Smooth muscle cell (in vitro differentiated cells): ENCODE data around the gene GRM4. TPM values are rescaled to one million over a fixed set of nuclear protein-coding genes. Genes with fewer than 3 reads are reported as not detected.

Source experiments
- DNase-seq: peaks from one replicate; lab custom pipeline; 2025; ENCODE audit not compliant: unreplicated experiment; lab: John Stamatoyannopoulos, UW
- H2AFZ ChIP-seq: fragments of 200-600 bp; sonication (generic); 2 replicates; pipeline ENCODE4 v1.6.0; 2016; ENCODE audit warnings: antibody characterized with exemption, low read depth, mild to moderate bottlenecking
- H3F3A ChIP-seq: fragments of 200-600 bp; sonication (generic); 2 replicates; pipeline ENCODE4 v1.6.0; 2017; ENCODE audit warnings: antibody characterized with exemption, low read depth
- H3K27ac ChIP-seq: fragments of 200-600 bp; sonication (generic); 2 replicates; pipeline ENCODE4 v1.5.1; 2016; ENCODE audit warnings: low read depth, mild to moderate bottlenecking
- H3K27me3 ChIP-seq: fragments of 200-600 bp; sonication (generic); 2 replicates; pipeline ENCODE4 v1.6.1; 2016; ENCODE audit warnings: low read depth, mild to moderate bottlenecking
- H3K36me3 ChIP-seq: fragments of 200-600 bp; sonication (generic); 2 replicates; pipeline ENCODE4 v1.5.1; 2016; ENCODE audit warnings: low read depth
- H3K4me1 ChIP-seq: fragments of 200-600 bp; sonication (generic); 2 replicates; pipeline ENCODE4 v1.5.1; 2016; ENCODE audit warnings: low read depth
- H3K4me2 ChIP-seq: fragments of 200-600 bp; sonication (generic); 2 replicates; pipeline ENCODE4 v1.6.0; 2016; ENCODE audit warnings: mild to moderate bottlenecking
- H3K4me3 ChIP-seq: fragments of 200-600 bp; sonication (generic); 2 replicates; pipeline ENCODE4 v1.5.1; 2016; ENCODE audit warnings: mild to moderate bottlenecking
- H3K79me2 ChIP-seq: fragments of 200-600 bp; sonication (generic); 2 replicates; pipeline ENCODE4 v1.6.0; 2016; ENCODE audit warnings: low read depth, mild to moderate bottlenecking
- H3K9ac ChIP-seq: fragments of 200-600 bp; sonication (generic); 2 replicates; pipeline ENCODE4 v1.6.0; 2016; ENCODE audit warnings: low read depth
- H3K9me3 ChIP-seq: fragments of 200-600 bp; sonication (generic); replicated peaks from 2 replicates; pipeline ENCODE4 v1.5.1; 2016; ENCODE audit warnings: low read depth
- H4K20me1 ChIP-seq: fragments of 200-600 bp; sonication (generic); 2 replicates; pipeline ENCODE4 v1.6.0; 2016; ENCODE audit warnings: low read depth
- WGBS: methylation state at CpG from one replicate; pipeline ENCODE4 v1.1.7; 2016; ENCODE audit warnings: low lambda C conversion rate; 5-methylcytosine and 5-hydroxymethylcytosine counted together
- polyA plus RNA-seq: library from polyadenylated mRNA; unstranded; fragments of >200 nt; fragmentation: Nextera tagmentation; extraction: Ambion mirVana; gene quantifications from 2 replicates; pipeline ENCODE4 v1.2.1, GENCODE V29; 2016
- total RNA-seq: library from RNA; depleted of rRNA; stranded (reverse); fragments of >200 nt; gene quantifications from 2 replicates; pipeline ENCODE4 v1.2.3, GENCODE V29; 2014
- TF ChIP-seq, protein P1 (sequence below): fragments of 200-600 bp; sonication (generic); IDR thresholded peaks from 2 replicates; pipeline ENCODE4 v1.5.1; 2017; ENCODE audit warnings: borderline replicate concordance, mild to moderate bottlenecking, antibody characterized with exemption; ENCODE audit not compliant: insufficient read depth, poor library complexity, severe bottlenecking

Gene GRM4
- total and polyA plus RNA-seq, 2 experiments from 2014 or later = 0.21 TPM; not detected in 1

DNA sequence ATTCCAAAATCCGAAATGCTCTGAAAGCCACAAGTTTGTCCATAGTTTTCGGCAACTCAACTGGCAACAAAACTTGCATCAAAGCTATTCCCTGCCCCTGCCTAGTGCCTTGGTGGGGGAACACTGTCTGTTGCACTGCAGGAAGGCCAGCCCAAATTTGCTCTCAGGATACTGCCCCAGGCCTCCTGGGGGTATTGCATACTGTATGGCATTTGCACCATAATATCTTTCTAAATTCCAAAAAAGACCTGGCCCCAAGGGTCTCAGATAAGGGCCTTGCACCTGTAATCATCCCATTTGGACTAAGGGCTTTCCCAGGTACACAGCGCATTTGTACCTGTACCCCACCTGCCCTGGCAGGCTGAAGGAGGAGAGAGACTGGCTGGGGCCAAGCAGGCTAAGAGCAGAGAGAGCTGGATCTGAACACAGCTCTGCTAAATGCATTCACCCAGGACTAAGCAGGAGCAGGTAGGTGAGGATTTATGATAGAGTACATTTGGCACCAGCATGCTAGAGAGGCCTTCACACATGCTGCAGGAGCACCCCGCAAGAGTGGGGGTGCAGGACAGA is 4.0 kb upstream of the GRM4 start:
- Histone ChIP-seq H2AFZ (no peak overlapping the region), H4K20me1 (no peaks in the 10 kb centered on the region), H3K9ac (no peak overlapping the region), H3K79me2 (no peaks in the 10 kb centered on the region), H3K27ac (no peak overlapping the region), H3K27me3 (peaks cover 92% of the 10 kb centered on the region), H3K36me3 (no peaks in the 10 kb centered on the region), H3K4me2 (no peak overlapping the region), H3K4me3 (no peak overlapping the region), H3K9me3 (no peaks in the 10 kb centered on the region), H3K4me1 (no peaks in the 10 kb centered on the region), H3F3A (no peaks in the 10 kb centered on the region)
- 70% methylated on average over 4 of the region's 4 CpGs for WGBS
- no peak for DNase-seq
- TF ChIP-seq, protein P1, sequence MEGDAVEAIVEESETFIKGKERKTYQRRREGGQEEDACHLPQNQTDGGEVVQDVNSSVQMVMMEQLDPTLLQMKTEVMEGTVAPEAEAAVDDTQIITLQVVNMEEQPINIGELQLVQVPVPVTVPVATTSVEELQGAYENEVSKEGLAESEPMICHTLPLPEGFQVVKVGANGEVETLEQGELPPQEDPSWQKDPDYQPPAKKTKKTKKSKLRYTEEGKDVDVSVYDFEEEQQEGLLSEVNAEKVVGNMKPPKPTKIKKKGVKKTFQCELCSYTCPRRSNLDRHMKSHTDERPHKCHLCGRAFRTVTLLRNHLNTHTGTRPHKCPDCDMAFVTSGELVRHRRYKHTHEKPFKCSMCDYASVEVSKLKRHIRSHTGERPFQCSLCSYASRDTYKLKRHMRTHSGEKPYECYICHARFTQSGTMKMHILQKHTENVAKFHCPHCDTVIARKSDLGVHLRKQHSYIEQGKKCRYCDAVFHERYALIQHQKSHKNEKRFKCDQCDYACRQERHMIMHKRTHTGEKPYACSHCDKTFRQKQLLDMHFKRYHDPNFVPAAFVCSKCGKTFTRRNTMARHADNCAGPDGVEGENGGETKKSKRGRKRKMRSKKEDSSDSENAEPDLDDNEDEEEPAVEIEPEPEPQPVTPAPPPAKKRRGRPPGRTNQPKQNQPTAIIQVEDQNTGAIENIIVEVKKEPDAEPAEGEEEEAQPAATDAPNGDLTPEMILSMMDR = no peak

DNA sequence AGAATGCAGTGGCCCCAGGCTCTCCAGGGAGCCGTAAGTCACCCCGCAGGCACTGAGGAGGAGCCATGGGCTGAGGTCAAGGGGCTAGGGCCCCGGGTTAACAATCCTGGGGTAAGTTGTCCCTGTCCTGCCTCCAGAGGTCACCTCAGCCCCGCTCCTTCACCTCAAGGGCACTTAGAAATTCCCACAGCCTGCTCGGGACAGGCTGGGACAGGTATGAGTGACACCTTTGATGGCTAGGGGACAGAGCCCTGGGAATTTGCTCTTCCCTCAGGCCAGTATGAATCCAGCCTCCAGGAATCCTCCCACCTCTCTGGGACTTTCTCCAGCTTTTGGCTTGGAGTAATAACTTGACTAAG is 3.5 kb upstream of the GRM4 start:
- H3K4me2 ChIP-seq = no peak overlapping the region
- WGBS = 25% methylated on average over 5 of the region's 5 CpGs
- H3F3A ChIP-seq = no peaks in the 10 kb centered on the region

DNA sequence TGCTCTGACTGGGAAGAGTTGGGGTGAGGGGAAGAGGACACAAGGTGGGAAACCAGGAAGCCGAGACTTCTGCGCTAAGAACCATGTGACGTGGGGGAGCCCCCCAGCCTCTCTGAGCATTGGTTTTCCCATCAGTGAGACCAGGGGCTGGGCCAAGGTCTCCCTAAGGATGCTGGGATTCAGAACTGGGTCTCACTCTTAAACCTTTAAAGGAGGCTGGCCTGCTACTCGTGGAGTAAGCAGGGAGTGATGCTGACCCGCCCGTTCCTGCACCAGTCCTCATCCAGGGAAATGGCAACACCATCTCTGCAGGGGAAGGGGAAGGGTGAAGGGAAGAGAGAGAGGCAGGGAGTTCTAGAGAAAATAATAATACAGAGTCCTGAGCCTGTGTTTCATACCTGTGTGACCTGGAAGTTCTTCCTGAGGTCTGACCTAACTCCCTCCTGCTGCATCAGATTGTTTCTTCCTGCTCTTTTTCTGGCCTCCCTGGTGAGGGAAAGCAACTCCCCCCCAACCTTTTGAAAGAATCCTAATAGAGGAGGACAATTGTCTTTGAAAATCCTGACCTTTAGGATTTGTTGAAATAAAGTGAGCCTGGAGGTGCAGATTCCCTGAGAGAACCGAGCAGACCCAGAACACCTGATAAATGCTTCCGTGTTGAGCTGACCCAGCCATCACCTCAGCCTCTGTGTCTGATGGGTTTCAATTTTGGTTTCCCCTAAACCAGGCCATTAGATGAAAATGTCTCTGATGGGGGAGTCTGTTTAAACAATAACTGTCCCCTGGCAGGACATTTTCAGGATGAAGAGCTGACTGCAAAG is 3.0 kb upstream of the GRM4 start:
- H3K4me1 ChIP-seq = peaks cover 7% of the 10 kb centered on the region
- no peaks in the 10 kb centered on the region for H4K20me1 ChIP-seq
- H3K4me3 ChIP-seq = no peak overlapping the region
- no peaks in the 10 kb centered on the region for H3K79me2 ChIP-seq
- H3K4me2 ChIP-seq = no peak overlapping the region
- no peak overlapping the region for H3K9ac ChIP-seq
- no peaks in the 10 kb centered on the region for H3K9me3 ChIP-seq
- no peak overlapping the region for H3K27ac ChIP-seq
- peaks cover 96% of the 10 kb centered on the region for H3K27me3 ChIP-seq
- 75% methylated on average over 8 of the region's 8 CpGs for WGBS
- TF ChIP-seq, protein P1 = no peak
- no peaks in the 10 kb centered on the region for H3F3A ChIP-seq
- H3K36me3 ChIP-seq = no peaks in the 10 kb centered on the region
- no peak overlapping the region for H2AFZ ChIP-seq
- no peak for DNase-seq

More for the DNA sequence above, 3.5 kb upstream of the GRM4 start:
- H3K4me3 ChIP-seq = no peak overlapping the region
- H3K4me1 ChIP-seq = peaks cover 4% of the 10 kb centered on the region
- TF ChIP-seq, protein P1 = no peak
- H4K20me1 ChIP-seq = no peaks in the 10 kb centered on the region
- no peak overlapping the region for H3K27ac ChIP-seq
- DNase-seq = no peak
- peaks cover 96% of the 10 kb centered on the region for H3K27me3 ChIP-seq
- no peaks in the 10 kb centered on the region for H3K9me3 ChIP-seq
- H3K36me3 ChIP-seq = no peaks in the 10 kb centered on the region
- H3K79me2 ChIP-seq = no peaks in the 10 kb centered on the region
- no peak overlapping the region for H3K9ac ChIP-seq
- H2AFZ ChIP-seq = no peak overlapping the region
